HG02852 (cell line): ENCODE data around the gene HOXD13.

Experiments used
- ATAC-seq: cut with Tn5 transposase; IDR thresholded peaks from one replicate; pipeline ENCODE4 v1.9.1; 2021; ENCODE audit warnings: mild to moderate bottlenecking, moderate library complexity; ENCODE audit not compliant: unreplicated experiment

The HOXD13 gene

DNA sequence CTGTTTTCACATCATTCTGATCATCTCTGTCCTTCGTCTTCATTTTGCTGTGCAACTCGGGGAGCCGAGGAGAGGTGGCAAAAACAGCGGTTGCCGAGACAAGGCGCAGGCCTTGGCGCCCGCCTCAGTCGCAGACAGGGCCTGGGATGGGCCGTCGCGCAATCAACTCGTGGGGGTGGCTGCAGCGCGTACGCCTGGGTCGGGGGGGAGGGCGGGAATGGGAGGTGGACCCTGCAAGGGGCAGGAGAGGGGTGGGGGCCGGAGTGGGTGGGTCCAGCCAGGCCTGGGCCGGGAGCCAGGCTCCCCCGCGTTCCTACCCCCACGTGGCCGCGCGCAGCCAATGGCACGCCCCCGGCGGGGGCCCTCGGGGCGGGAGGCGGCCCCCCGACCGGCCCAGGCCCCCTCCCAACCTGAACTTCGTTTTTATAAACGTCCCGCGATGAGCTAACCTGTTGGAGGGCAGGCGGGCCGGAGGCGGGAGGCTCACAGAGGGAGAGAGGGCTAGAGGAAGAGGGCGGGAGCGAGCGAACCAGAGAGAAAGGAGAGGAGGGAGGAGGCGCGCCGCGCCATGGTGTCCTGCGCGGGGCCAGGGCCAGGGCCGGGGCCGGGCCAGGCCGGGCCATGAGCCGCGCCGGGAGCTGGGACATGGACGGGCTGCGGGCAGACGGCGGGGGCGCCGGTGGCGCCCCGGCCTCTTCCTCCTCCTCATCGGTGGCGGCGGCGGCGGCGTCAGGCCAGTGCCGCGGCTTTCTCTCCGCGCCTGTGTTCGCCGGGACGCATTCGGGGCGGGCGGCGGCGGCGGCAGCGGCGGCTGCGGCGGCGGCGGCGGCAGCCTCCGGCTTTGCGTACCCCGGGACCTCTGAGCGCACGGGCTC, at the start of gene HOXD13:
Gene HOXD13, plus strand, starts transcription at position 452 of the 875 bp plus-strand sequence. Its CDS starts 170 bp downstream, at position 622.
- ATAC-seq: no peak

- ATAC-seq: no peak
These were observed 36.1 kb upstream of the HOXD13 start for GRCh38 chr2:176056406-176056805.

DNA sequence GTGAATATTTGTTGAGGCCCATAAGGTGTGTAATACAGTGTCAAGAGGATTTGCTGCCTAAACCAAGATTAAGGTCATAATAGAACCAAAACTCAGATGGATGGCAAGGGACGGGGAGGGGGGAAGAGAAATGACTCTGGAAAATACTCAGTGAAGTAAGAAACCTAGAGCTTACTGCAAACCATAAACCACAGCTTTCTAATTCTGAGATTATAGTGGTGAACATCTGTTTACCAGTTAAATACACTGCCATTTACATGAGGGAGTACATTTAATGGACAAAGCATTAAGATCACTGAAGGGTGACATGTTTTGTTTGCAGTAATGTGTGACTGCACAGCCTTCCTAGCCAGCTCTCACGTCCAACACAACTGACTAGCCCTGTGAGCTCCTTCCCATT, 28.6 kb upstream of the HOXD13 start:
- ATAC-seq: no peak

- ATAC-seq: no peak
These were observed 25.6 kb upstream of the HOXD13 start for GRCh38 chr2:176066645-176067588.

DNA sequence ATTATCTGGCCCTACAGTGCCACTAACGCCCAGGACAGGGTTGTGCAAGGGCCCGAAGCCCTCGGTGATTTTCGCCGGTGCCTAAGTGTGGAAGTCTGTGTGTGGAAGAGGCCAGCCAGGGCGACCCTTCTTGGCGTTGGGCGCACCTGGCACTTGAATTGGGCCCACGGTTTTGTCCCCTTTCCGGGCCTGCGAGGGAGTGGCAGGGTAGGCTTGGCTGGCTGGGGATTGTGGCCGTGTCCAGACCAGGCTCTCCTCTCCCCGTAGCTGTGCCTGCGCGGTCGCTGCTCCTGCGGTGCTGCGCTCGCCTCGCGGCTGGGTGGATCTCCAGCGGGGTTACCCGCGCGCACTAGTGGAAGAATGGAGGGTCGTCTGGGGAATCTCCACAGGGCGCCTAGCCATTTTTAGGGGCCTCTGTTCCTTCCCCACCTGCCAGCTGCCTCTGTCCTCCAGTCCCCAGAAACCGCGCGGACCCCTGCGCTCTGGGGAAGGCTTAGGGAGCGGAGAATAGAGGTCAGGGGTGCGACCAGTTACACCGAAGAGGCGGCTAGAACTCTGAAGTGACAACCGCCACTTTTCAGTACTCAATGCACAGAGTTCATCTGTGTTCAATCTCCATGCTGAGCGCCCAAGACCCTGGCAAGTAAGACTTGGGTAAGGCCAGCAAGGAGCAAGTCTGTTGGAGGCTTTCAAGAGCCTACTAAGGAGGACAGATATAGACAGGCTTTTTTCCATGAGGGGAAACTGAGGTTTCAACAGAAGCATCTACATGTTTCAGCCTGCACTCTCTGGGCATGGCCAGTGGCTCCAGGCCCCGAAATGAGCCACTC, 24.7 kb upstream of the HOXD13 start:
- ATAC-seq: no peak

DNA sequence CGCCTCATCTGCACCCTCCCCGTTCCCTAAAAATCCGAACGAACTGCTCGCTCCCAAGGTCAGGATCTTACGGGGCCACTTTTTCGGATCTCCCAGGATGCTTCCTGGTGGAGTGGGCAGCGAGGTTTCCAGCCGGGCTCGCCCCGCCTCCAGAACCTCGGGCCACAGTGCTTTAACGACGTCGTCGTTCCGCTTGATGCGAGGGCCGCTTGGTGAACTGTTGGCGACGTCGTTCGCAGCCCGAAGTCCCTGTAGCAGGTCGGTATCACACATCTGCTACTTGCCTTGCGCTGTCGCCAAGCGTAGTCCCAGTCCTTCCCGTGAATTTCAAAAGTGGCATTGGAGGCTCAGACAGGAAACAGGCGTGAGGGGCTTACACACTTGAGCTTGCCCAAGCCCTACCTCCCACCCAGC, 24.1 kb upstream of the HOXD13 start:
- no peak for ATAC-seq

- no peak for ATAC-seq
These were observed 20.9 kb upstream of the HOXD13 start for GRCh38 chr2:176071330-176072291.

GRCh38 chr2:176072292-176072669, 20.2 kb upstream of the HOXD13 start:
- no peak for ATAC-seq

DNA sequence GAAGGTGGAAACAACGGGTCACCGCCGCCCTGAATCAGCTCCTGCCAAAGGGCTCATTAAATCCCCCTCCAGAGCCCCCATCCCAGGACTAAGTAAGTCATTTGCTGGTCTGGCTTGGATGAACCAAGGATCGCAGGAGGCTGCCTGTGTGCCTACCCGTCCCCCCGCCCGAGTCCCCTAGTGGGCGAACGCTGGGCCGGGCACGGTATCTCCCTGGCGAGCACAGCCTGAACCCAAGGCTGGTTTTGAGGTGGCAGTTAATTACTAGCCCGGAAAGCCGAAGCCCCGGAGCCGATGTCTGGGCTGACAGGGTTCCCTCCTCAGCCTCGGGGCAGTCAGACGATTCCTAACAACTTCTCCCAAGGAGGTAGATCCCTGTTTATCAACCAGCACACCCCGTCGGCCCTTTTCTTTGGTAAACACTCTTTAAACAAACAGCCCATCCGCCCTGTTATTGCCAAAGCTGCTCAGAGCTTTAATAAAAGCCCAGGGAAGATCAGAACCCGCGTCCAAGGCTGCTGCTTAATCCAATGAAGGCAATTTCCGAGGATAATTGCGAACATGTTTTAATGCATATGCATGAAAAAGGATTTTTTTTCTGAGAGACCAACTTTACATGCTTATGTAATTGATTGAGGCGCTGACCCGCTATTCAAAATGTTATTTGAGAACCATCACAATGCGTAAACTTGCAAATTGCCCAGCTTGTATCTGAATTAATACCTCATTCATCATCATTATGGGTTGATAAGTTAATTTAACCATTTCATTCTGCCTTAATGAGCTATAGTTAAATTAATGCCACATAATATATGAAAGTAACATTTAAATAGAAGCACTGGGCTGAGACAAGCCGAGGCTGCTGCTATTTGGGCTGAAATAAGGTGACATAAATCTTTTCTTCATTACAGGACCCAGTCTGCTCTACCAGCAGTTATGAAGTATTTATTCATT, 19.3 kb upstream of the HOXD13 start:
- no peak for ATAC-seq

GRCh38 chr2:176074919-176075425, 17.5 kb upstream of the HOXD13 start:
- no peak for ATAC-seq

- no peak for ATAC-seq
These were observed 17.0 kb upstream of the HOXD13 start for GRCh38 chr2:176075481-176075880.

DNA sequence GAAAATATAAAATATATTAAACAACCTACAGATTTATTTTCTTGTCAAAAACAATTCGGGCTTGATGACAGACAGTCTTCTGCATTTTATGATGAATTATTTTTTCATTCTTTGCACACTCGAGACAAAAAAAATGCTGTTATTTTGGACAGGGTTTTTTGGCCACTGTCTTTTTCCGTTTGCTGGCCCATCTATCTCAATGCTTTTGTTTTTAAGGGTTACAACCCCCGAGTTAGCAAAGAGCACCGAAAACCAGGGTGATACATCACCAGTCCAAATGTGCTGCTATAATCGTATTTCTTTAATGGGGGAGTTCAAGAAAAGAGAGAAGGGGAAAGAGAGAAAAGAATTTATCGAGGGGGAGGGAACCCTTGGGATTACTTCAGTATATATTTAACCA, 16.5 kb upstream of the HOXD13 start:
- ATAC-seq: no peak

GRCh38 chr2:176076796-176077195, 15.7 kb upstream of the HOXD13 start:
- ATAC-seq: no peak

GRCh38 chr2:176078541-176079284, 13.8 kb upstream of the HOXD13 start:
- no peak for ATAC-seq

DNA sequence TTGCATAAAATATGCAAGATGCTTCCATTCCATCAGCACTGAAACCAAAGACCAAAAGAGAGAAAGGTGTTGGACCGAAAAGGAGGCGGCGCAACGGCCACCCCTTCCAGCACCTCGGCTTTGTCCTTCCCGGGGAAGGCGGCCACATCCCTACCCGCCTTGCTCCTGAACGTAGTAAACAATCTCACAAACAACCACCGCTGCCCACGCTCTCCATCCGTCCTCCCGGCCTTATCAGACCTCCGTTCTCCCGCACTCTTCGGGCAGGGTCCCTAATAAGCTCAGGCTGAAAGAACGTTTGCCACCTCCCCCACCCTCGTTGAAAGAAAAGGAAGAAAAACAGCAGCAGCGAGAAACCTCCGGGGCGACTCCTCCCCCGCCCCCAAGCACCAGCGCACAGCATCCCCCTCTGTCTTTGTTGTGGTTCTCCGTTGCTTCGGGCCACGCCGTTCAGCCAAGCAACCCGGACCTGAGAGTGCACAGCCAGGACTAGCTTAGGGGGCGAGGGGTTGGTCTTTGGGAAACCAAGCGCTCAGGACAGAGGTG, 13.2 kb upstream of the HOXD13 start:
- ATAC-seq: no peak

DNA sequence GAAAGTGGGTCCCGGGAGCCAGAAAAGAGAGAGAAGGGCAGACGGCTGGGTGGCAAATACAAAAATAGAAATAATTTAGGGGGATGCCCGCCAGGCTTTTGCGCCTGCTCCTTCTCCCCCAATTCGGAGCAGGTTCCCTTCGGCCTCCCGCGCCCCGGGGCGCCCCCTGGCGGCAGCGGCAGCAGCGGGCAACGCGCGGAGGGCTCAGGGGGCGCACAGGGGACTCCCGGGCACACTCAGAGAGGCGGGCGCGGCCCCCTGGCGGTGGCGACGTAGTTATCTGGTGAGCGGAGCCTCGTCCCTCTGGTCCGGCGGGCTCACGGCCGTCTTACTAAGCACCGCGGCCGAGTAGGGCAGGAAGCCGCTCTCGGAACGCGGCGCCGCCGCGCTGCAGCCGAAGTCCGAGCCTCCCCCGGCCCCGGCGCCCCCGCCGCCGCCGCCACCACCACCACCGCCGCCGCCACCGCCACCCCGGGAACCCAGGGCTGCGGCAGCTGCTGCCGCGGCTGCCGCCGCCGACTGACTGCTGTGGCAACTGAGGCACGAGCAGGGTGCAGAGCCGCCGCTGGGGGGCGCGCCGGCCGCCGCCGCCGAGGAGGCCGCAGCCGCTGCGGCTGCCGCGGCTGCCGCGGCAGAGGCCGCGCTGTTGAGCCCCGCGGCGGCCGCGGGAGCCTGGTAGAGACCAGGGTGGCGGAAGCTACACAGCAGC, 12.5 kb upstream of the HOXD13 start:
- ATAC-seq: no peak
